ENCODE measurements around the gene RAPGEF6.
"Not testable (repeated sequence)": the region's sequence is repeated elsewhere in the genome, so short reads cannot be mapped to it uniquely, and the experiment has no call there.

RAPGEF6 gene

GRCh38 chr5:131608597-131608996 is 26.4 kb downstream of the RAPGEF6 start:
- no peak for DNase-seq (ENCODE audit: low read depth)

GRCh38 chr5:131607903-131608540 is 27.0 kb downstream of the RAPGEF6 start:
- DNase-seq (ENCODE audit: low read depth) = no peak

GRCh38 chr5:131607418-131607817 is 27.6 kb downstream of the RAPGEF6 start:
- DNase-seq (ENCODE audit: low read depth) = no peak

- no peak for DNase-seq (ENCODE audit: low read depth)
Measured at GRCh38 chr5:131605086-131605485, 29.9 kb downstream of the RAPGEF6 start.

- DNase-seq (ENCODE audit: low read depth) = no peak
Measured at GRCh38 chr5:131595088-131596033, 39.7 kb downstream of the RAPGEF6 start.

- DNase-seq (ENCODE audit: low read depth) = no peak
Measured at GRCh38 chr5:131593921-131594320, 41.1 kb downstream of the RAPGEF6 start.

- DNase-seq (ENCODE audit: low read depth) = not testable (repeated sequence)
Measured at GRCh38 chr5:131593436-131593835, 41.6 kb downstream of the RAPGEF6 start.

GRCh38 chr5:131589510-131590348 is 45.3 kb downstream of the RAPGEF6 start:
- no peak for DNase-seq (ENCODE audit: low read depth)

- no peak for DNase-seq (ENCODE audit: low read depth)
Measured at GRCh38 chr5:131587541-131587940, 47.5 kb downstream of the RAPGEF6 start.

- DNase-seq (ENCODE audit: low read depth) = no peak
Measured at GRCh38 chr5:131581702-131582101, 53.3 kb downstream of the RAPGEF6 start.

GRCh38 chr5:131579917-131580671 is 54.9 kb downstream of the RAPGEF6 start:
- DNase-seq (ENCODE audit: low read depth) = no peak

GRCh38 chr5:131575660-131576227 is 59.3 kb downstream of the RAPGEF6 start:
- no peak for DNase-seq (ENCODE audit: low read depth)

GRCh38 chr5:131571669-131572168 is 63.3 kb downstream of the RAPGEF6 start:
- DNase-seq (ENCODE audit: low read depth) = no peak

- DNase-seq (ENCODE audit: low read depth) = no peak
Measured at GRCh38 chr5:131570757-131571156, 64.3 kb downstream of the RAPGEF6 start.

- no peak for DNase-seq (ENCODE audit: low read depth)
Measured at GRCh38 chr5:131564229-131564652, 70.8 kb downstream of the RAPGEF6 start.

GRCh38 chr5:131563434-131564228 is 71.4 kb downstream of the RAPGEF6 start:
- no peak for DNase-seq (ENCODE audit: low read depth)

GRCh38 chr5:131550606-131551005 is 84.4 kb downstream of the RAPGEF6 start:
- no peak for DNase-seq (ENCODE audit: low read depth)

- DNase-seq (ENCODE audit: low read depth) = no peak
Measured at GRCh38 chr5:131548176-131548575, 86.9 kb downstream of the RAPGEF6 start.

- DNase-seq (ENCODE audit: low read depth) = no peak
Measured at GRCh38 chr5:131545845-131546244, 89.2 kb downstream of the RAPGEF6 start.

GRCh38 chr5:131542723-131543122 is 92.3 kb downstream of the RAPGEF6 start:
- DNase-seq (ENCODE audit: low read depth) = no peak
